Fibroblast of the aortic adventitia (primary cell): ENCODE measurements around the gene RREB1. TPM values are rescaled to one million over a fixed set of nuclear protein-coding genes. Genes with fewer than 3 reads are reported as not detected.

Experiments
- DNase-seq: peaks from one replicate; pipeline ENCODE4 v3.0.0-alpha.2; 2010; ENCODE audit warnings: low read depth
- H3K4me3 ChIP-seq: 2 replicates; pipeline ENCODE4 v1.5.1; 2011; ENCODE audit warnings: low read depth, mild to moderate bottlenecking, control low read depth, low read length, moderate library complexity
- CTCF ChIP-seq: IDR thresholded peaks from 2 replicates; pipeline ENCODE4 v1.5.1; 2011; ENCODE audit warnings: mild to moderate bottlenecking, low read length, control low read depth, inconsistent platforms; ENCODE audit not compliant: insufficient read depth
- total RNA-seq: library from RNA; depleted of rRNA; stranded (reverse); fragments of >200 nt; gene quantifications from 2 replicates; pipeline ENCODE4 v1.2.3, GENCODE V29; 2012; ENCODE audit warnings: low replicate concordance

Gene RREB1
- total RNA-seq, 1 donor: 17.6 TPM

DNA sequence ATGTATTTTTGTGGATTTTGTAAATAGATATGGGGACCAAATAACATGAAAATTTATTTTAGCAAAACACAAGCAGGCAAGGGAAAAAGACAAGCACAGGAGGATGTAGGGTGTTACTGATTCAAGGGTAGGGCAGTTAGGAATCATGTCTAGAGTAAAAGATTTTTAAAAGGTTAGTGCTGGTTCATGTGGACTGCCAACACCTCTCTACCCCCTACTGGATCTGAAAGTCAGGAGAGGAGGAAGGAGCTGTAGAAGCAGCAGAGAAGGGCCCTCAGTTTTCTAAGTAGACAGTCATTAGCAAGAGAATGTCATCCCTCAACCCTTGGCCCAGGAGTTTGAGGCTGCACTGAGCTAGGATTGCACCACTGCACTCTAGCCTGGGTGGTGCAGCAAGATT lies 95.2 kb downstream of the RREB1 start:
- no peak for DNase-seq
- H3K4me3 ChIP-seq: no peak overlapping the region
- no peak for TF ChIP-seq CTCF

DNA sequence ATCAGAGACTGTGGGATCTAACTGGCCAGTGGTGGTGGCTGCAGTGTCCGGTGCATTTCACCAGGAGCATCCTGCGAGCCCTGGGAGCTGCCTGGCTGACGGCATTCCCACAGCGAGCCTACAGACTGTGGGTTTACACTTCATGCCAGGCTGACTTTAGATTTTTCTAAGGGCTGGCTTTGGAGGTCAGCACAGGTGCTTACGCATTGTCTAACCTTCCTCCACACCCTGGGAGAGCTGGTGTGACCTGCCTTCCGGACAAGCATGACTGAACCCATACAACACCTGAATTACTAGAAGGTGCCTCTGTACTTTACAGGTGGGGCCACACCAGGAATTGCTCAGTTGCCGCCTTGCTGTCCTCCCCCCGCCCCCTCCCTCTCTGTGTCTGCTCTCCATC lies 96.2 kb downstream of the RREB1 start:
- TF ChIP-seq CTCF: no peak
- H3K4me3 ChIP-seq: no peak overlapping the region
- no peak for DNase-seq

- peak; percentile 16 for DNase-seq
- no peak overlapping the region for H3K4me3 ChIP-seq
- no peak for TF ChIP-seq CTCF
These were observed 97.0 kb downstream of the RREB1 start for GRCh38 chr6:7204726-7205125.

DNA sequence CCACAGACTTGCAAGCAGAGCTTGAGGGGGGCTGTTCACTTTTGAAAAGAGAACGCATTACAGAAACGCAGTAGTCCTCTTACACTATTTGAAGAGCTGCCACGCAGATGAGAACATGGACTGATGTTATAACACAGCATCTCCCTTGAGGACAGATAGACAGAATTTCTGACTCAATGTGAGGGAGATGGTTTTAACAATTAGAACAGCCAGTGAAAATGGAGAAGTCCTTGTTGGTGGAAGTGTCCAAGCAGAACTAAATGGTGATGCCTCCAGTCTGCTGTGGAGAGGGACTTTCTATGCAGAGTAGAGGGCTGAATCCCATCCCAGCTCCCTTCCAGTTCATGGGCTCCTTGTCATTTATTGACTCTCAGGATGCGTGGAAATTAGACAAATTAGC lies 100.0 kb downstream of the RREB1 start:
- no peak for DNase-seq
- no peak for TF ChIP-seq CTCF
- no peak overlapping the region for H3K4me3 ChIP-seq

- H3K4me3 ChIP-seq: no peak overlapping the region
- no peak for TF ChIP-seq CTCF
- no peak for DNase-seq
These were observed 105.7 kb downstream of the RREB1 start for GRCh38 chr6:7213416-7213815.

DNA sequence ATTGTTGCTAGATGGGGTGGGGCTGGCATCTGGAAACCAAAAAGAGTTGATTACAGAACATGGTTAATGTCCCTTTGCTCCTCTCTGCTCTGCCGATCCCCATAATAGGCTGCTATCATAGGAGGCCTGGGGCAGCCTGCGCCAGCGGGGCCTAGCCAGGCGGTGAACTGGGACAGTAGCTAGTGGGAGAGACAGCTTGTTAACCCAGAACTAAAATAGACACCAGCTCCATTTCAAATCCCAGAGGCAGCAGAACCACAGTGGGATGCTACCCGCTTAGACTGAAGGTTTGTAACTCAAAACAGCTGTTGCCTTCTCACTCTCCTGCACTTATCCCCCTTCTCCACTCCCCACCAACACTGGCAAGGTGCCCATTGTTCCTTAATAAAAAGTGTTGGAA lies 106.7 kb downstream of the RREB1 start:
- no peak for TF ChIP-seq CTCF
- no peak overlapping the region for H3K4me3 ChIP-seq
- no peak for DNase-seq

GRCh38 chr6:7215131-7215530 lies 107.4 kb downstream of the RREB1 start:
- H3K4me3 ChIP-seq: no peak overlapping the region
- no peak for DNase-seq
- no peak for TF ChIP-seq CTCF
